Kidney capillary endothelial cell (primary cell): Measurements from ENCODE around the gene CLCN6.

Experiments
- DNase-seq: peaks from one replicate; pipeline ENCODE4 v3.0.0-alpha.2; 2018; ENCODE audit warnings: low spot score

Gene CLCN6

DNA sequence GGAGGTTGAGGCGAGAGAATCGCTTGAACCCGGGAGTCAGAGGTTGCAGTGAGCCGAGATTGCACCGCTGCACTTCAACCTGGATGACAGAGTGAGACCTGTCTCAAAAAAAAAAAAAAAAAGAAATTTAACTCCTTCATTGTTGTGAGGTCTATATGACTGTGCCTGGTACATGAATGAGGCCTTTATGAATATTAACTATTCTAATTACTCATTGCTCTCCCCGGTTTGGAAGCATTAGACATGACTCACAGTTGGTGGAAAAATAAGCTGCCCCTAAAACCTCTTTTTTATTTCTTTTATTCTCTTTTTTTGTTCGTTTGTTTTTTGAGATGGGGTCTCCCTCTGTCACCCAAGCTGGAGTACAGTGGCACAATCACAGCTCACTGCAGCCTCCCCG is 49.4 kb downstream of the CLCN6 start:
- no peak for DNase-seq

DNA sequence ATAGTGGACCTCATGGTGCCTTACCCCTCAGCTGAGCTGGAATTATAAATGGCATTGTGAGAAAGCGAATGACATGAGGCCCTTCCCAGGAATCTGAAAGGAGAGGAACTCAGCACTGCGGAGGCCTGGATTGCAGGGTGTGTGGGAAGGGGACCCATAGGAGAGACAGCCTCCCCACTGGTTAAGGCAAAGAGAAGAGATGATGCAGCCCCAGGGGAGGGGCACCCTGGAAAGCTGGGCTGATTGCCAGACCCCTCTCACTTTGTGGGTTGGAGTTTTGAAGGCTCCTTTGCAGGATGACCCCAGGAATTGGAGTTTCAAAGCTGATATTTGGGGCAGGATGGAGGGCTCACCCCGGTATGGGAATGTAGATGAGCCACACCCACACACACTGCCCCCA is 50.7 kb downstream of the CLCN6 start:
- DNase-seq, result no peak

DNA sequence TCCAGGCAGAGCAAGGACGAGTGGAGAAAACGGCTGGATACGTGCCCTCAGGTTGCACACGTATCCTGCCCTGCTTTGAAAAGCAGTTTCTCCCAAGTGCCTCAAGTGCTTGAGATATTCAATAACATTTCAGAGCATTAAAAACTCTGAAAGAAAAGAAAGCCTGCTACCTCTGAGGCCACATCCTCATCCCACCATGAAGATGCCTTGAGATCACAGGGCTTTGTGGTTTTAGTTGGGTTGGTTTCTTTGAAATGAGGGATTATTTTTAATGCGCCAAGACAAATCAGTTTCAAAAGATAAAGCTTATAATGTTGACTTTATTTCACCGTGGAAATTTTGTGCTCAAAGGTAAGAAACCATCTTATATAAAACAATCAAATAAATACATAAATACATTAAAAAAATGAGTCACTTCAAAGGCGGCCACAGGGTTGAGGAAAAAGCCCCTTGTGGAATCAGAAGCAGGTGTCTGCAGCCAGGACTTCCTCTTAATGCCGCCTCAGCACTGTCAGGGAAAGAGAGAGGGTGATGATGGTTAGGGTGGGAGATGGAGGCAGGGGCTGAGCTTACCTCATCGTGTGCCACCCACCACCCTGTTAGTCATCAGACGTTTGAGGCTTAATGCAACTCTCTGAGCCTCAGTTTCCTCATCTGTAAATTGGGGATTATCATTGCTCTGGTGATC is 51.3 kb downstream of the CLCN6 start:
- DNase-seq, result no peak

DNA sequence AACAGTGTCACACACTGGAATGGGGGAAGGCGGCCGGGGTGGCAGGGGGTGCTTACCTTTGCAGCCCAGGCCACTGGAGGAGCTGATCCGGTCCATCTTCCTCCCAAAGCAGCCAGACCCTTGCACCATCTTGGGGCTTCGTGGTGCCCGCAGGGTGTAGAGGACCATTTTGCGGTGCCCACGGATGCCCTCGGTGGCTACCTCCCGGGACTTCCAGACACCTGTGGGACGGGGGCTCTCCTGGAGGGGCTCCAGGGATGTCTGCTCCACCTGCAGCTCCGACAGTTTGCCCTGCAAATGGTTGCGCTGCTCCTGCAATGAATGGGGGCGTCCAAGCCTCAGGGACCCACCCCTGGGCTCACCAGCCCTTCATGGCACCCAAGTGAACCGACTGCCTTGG is 52.2 kb downstream of the CLCN6 start:
- no peak for DNase-seq

DNA sequence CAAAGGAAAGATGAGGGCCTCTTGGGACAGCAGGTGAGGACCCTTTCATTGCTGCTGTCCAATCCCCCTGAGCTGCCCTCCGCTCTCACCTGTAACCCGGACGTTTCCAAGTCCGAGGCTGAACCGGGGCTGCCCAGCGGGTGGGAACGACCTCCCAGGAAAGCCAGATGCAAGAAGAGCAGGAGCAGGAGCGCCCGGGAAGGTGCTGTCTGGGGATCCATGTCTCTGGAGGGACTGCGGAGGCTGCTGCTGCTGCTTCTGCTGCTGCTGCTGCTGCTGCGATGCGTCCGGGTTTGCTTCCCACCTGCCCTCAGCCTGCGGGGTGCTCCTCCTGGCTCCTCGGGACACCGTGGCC is 52.6 kb downstream of the CLCN6 start, which contains the start of gene NPPB:
TSS of gene NPPB (minus strand) at position 333 of the 355 bp plus-strand sequence. CDS start at position 221, 112 bp downstream.
- DNase-seq, result no peak

DNA sequence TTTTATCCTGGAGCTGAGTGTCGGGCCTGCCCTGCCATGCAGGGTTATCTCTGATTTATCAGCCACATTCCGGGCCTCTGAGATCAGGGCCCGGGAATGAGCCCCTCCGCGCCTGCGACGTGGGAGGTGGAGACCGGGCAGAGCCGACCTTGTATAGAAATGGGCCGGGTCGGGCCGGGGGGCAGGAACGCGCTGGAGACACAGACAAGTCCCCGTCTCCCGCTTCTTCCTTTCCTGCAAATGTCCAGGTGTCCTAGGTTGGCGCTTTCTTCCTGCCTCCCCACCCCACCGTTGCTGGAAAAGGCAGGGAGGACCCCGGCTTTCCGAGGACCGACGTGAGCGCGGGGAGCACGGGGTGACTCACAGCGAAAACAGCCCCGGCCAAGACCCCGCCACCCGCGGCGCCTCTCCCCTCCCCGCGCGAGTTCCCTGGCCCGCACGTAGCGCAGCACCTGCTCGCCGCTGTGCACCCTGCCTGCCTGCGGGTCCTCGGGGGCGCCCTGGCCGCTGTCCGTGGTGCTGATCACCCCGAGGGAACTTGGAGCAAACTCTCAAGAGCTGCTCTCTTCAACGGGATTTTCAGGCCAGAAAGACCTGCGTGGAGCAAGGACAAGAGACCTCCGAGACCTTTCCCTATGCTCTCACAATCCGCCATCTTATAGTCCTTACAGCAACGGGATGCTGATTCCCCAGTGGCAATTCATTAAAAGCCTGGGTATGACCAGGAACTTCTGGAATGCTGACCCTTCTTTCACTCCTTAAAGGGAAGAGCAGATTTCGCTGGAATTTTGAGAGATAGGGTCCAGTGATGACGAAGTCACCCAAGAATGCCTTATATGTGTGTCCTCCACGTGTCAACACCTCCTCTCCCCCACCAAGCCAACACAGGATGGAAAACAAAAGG is 53.2 kb downstream of the CLCN6 start:
- DNase-seq, result peak; percentile 22

DNA sequence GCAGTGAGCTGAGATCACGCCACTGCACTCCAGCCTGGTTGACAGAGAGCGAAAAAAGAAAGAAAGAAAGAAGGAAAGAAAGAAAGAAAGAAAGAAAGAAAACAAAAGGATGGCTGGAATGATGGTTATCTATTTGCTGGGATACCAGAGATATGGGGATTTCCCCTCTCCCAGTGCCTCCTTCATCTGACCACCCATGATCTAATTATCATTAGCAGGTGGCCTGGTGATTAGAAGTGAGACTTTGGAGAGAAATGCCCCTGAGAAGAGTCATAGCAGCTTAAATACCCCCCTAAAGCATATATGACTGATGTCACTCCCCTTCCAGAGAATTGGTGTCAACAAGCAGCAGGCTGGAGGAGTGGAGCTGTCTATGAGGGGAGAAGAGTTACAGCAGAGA is 54.1 kb downstream of the CLCN6 start:
- DNase-seq, result no peak

DNA sequence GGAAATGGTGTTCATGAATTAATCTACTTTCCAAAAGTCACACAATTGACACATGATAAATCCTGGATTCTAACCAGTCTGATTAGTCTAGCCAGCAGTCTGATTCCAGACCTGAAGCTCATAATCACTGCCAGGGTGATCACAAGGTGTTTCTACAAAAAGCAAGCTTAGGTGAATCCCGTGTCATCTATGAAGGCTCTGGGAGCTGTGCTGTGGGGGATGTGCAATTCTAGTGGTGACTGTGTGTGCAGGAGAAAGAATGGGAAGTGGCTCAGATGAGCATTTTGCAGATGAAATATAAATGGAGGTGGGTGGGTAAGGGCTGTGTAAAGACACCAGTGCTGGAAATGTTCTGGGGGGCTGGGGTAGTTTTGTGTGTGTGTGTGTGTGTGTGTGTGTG is 54.6 kb downstream of the CLCN6 start:
- DNase-seq, result no peak

DNA sequence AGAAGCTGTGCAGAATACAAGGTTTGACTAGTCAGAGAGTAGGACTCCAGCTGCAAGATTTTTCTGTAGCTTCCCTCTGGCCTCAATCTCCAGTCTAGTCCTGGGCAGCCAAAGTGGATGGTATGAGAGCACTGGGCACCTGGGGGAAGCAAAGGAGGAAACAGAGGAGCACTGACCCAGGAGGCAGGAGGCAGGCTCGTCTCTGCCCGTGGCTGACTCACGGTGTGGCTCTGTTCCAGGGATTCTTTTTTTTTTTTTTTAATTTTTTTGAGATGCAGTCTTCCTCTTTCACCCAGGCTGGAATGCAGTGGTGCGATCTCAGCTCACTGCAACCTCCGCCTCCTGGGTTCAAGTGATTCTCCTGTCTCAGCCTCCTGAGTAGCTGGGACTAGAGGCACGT is 56.9 kb downstream of the CLCN6 start:
- no peak for DNase-seq

DNA sequence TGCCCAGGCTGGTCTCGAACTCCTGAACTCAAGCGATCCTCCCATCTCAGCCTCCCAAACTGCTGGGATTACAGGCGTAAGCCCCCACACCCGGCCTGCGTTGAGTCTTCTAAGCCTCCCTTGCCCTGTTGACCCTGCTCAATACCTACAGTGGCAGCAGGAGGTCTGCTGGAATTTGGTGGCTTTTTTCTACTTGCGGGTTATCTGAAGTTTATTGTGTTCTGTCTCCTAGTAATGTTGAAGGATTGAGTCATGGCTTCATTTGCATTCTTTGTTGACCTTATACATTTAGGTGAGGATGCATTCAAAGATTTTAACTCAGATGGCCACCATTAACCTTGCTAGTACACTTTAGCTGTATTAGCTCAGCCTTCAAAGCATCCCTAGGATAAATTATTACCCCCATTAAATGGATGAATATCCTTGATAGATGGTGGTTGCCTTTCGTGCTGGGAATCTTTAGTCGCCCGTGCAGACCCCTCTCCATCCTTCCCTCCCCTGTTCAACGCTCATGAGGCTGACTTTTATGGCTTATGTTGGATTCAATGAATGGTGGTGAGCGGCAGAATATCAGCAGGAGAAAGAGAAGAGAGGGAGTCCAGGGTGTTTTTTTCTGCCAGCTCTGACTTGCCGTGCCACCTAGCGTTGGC is 62.5 kb downstream of the CLCN6 start:
- no peak for DNase-seq

DNA sequence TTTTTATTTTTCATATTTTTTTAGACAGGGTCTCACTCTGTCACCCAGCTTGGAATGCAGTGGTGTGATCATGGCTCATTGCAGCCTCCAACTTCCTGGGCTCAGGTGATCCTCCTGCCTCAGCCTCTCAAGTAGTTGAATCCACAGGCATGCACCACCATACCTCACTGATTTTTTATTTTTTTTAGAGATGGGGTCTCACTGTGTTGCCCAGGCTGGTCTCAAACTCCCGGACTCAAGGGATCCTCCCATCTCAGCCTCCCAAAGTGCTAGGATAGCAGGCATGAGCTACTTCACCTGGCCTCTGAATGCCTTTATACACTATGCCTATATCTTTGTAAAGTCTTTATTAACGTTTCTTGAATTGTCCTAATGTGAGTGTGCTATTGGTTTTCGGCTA is 63.1 kb downstream of the CLCN6 start:
- no peak for DNase-seq

DNA sequence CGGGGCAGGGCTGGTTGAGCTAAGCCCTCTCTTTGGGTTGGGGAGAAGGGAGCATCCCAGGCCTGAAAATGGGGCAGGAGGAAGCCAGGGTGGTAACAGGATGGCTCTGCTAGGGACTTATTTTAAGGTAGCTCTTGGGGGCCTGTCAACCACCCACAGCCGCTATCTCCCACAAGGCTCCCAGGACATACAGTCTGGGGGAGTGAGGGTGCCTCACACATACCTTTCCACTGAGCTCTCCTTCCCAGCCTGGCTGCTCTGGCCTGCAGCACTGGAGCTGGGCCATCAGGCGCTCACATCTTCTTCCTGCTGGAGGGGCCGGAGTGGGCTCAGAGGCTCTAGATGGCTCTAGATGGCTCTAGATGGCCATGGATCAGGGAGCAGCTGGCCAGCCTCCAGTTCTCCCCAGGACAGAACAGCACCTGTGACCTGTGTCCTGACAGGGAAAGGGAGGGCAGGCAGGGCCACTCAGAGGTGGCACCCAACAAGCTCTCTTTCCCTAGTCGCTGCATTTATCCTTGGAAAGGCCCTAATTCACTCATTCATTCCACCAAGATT is 63.7 kb downstream of the CLCN6 start:
- no peak for DNase-seq

DNA sequence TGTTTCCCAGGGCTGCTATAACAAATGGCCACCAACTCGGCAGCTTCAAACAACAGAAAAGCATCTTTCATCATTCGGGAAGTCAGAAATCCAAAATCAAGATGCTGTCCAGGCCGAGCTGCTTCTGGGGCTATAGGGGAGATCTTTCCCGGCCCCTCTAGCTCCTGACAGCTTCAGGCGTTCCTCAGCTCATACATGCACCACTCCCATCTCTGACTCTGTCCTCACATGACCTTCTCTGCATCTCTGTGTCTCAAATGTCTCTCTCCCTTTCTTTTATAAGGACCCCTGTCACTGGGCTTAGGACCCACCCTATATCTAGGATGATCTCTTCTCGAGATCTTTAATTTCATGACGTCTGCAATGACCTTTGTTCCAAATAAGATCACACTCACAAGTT is 66.6 kb downstream of the CLCN6 start:
- no peak for DNase-seq

DNA sequence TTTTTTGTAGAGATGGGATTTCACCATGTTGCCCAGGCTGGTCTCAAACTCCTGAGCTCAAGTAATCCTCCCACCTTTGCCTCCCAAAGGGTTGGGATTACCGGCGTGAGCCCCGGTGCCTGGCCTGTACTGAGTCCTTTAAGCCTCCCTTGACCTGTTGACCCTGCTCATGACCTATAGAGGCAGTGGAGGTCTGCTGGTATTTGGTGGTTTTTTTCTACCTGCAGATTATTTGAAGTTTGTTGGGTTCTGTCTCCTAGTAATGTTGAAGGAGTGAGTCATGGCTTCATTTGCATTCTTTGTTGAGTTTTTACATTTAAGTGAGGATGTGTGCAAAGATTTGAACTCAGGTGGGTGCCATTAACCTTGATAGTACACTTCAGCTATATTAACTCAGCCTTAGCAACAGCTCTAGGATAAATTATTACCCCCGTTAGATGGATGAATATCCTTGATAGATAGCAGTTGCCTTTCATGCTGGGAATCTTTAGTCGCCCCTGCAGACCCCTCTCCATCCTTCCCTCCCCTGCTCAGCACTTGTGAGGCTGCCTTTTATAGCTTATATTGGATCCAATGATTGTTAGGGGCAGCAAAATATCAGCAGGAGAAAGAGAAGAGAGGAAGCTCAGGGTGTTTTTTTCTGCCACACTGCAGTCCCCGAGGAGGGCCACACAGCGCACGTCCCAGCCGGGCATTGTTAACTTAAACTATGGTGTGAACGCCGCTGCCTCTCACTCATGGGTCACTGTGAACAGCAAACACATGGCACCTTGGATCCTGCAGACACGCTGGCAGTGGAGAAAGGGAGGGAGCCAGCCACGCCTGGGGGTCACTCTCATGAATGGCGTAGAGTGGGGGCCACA is 67.6 kb downstream of the CLCN6 start:
- no peak for DNase-seq

DNA sequence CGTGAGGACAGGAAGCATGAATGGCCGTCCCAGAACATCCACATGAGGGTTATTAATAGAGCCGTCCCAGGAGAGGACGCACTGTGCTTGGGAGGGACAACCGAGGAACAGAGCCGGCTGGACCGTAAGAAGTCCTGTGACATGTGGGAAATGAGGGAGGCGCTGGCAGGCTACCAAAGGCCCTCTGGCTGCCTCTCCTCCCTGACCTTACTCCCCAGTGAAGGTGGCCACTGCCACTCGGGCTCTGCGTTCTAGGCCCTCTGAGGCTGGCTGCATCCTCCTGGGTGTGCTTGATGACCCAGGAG is 68.2 kb downstream of the CLCN6 start:
- DNase-seq, result no peak

DNA sequence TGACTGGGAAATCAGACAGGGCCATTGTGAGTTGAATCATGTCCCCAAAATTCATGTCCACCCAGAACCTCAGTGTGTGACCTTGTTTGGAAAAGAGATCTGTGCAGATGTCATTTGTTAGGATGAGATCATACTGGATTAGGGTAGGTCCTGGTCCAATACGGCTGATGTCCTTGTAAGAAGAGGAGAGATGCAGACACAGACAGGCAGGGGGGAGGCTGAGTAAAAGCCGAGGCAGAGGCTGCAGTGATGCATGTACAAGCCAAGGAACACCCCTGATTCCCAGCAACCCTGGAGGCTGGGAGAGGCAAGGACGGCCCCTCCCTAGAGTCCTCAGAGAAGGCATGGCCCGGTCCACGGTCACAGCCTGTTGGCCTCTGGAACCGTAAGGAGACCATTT is 68.6 kb downstream of the CLCN6 start:
- no peak for DNase-seq

DNA sequence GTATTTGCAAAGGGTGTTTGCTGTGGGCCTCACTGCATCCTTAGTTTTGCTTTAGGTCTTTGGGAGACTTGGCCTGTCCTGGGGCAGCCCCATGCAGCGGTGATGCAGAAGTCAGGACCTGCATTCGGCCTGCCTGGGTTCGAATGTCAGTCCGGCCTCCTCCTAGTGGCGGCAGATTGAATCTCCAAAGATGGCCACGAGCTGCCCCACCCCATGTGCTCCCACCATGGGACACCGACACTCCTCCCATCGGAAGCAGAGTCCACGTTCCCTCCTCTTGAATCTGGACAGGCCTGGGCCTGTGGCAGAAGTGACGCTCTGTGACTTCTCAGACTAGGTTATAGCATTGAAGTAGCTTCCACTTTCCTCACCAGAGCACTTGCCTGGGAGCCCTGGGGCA is 69.1 kb downstream of the CLCN6 start:
- DNase-seq, result no peak

DNA sequence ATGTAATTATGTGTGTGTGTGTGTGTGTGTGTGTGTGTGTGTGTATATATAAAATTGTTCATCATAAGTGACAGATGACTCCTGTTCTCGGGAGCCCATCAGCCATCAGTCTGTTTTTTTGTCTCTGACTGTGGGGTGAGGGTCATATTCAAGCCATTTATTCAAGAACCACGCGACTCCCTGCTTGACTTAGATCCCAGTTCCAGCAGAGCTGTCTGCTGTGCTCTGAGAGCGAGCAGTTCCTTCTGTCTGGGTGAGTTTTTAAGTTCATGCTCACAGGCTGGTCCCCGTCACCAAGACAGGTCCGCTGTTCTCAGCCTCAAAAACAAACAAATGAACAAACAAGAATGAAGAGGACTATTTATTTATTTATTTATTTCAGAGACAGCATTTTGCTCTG is 71.1 kb downstream of the CLCN6 start:
- no peak for DNase-seq

DNA sequence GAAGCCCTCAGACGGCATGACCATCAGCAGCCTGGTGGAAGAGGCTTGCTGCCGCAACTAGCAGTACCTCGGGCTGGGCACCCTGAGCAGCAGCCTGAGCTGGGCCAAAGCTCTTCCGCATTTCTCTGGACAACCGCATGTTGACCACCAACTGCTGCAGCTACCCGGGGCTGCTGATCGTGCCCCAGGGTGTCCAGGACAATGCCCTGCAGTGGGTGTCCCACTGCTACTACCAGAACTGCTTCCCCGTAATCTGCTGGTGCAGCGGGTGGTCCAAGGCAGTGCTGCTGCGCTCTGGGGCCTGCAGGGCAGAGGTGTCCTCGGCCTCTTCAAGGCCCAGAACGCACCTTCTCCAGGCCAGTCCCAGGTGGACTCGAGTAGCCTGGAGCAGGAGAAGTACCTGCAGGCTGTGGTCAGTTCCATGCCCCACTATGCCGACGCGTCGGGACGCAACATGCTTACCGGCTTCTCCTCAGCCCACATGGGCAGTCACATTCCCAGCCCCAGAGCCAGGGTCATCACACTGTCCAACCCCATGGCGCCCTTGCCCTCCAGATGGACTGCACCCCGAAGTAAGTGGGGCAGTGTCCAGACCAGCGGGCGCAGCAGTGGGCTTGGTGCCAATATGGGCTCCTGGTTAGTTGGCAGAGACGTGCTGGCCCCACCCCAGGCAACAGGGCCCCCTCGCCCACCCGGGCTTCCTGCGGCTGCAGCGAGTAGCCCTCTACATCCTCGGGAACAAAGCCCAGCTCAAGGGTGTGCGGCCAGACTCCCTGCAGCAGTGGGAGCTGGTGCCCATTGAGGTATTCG is 72.3 kb downstream of the CLCN6 start:
- no peak for DNase-seq

DNA sequence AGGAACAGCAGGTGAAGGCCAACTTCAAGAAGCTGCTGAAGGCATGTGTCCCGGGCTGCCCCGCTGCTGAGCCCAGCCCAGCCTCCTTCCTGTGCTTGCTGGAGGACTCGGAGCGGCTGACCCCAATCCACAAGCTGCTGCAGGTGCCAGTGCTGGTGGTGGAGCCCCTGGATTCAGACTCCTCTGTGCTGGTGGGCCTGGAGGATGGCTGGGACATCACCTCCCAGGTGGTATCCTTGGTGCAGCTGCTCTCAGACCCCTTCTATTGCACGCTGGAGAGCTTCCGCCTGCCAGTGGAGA is 72.8 kb downstream of the CLCN6 start:
- DNase-seq, result no peak
